ENCODE results near the gene GALP.
"Not testable (repeated sequence)": the region's sequence is repeated elsewhere in the genome, so short reads cannot be mapped to it uniquely, and the experiment has no call there.

GALP gene

GRCh38 chr19:56148096-56148495 is 27.7 kb upstream of the GALP start:
- DNase-seq (ENCODE audit: low spot score): no peak

GRCh38 chr19:56148955-56149655 is 26.7 kb upstream of the GALP start:
- not testable (repeated sequence) for DNase-seq (ENCODE audit: low spot score)

- no peak for DNase-seq (ENCODE audit: low spot score)
Measured at GRCh38 chr19:56149656-56150038, 26.2 kb upstream of the GALP start.

DNA sequence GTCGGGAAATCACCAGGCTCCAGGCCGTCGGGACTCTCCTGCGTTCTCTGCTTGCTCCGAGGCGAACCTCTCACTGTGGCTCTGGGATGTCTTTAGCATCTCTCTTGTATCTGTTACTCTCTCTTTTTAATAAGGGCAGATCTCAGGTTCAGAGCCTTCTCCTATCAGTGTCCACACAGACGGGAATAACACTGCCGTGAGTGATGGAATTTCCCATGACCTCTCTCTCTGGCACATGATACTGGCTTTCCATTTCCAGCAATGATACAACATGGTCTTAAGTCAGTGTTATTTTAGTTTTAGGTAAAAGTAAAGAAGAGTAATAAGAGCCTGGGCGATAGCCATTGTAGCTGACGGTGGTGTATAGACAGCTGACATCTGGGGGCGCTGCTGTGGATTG is 25.4 kb upstream of the GALP start:
- DNase-seq (ENCODE audit: low spot score): no peak

DNA sequence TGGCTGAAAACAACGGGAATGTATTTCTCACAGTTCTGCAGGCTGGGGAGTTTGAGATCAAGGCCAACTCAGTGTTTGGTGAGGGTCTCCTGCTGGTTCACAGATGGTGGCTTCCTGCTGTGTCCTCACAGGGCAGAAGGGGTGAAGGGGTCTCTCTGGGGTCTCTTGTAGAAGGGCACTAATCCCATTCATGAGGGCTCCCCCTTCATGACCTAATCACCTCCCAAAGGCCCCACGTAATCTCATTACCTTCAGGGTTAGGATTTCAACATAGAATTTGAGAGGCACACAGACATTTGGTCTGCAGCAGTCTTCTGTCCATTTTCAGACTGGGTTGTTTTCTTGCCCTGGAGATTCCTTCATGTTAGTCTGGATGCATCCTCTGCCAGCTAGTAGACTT is 23.2 kb upstream of the GALP start:
- DNase-seq (ENCODE audit: low spot score): no peak

- DNase-seq (ENCODE audit: low spot score): no peak
Measured at GRCh38 chr19:56153507-56153906, 22.3 kb upstream of the GALP start.

DNA sequence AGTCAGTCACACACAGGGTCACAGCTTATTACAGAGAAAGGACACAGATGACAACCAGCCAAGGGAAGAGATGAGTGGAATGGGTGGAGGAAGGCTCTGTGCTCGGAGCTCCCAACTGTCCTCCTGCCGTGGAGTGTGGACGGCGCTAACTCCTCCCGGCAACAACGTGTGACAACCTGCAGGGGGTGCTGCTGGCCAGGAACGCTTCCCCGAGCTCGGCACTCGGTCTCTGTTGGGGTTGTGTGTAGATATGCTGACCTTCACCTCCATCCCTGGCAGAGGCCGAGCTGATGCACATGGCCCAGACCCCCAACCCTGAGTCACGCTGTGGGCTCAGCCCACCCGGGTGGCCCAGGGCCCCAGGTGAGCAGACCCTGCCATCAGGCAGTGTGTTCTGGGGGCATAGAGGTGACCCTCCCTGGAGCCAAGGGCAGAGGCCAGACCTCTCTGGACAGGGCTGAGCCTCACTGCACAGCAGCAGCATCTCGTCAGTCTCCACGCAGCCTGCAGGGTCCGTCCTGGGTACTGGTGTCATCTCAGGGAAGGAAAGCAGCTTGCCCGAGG is 20.6 kb upstream of the GALP start:
- no peak for DNase-seq (ENCODE audit: low spot score)

- no peak for DNase-seq (ENCODE audit: low spot score)
Measured at GRCh38 chr19:56156768-56157167, 19.0 kb upstream of the GALP start.

DNA sequence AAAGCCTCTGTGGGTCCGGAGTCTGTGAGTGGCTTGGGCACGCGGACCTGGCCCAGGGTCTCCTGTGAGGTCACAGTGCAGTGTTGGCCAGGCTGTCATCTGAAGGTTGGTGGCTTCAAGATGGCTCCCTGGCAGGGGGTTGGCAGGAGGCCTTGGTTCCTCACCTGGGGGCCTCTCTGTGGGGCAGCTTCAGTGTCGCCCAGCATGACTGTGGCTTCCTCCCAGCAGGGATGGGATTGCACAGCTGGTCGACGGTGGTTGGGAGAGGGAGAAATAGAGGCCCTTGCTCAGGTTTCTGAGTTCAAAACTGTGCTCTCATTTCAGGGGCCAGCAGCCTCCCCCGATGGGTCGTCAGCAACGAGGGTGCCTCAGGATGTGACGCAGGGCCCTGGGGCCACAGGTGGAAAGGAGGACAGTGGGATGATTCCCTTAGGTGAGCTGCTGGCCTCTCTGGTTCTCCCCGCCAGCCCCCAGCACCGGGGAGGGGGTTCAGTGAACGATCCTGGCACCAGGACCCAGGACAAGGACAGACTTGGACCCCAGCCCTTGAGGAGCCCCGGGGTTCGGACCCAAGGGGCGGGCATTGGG is 17.5 kb upstream of the GALP start:
- DNase-seq (ENCODE audit: low spot score): no peak

DNA sequence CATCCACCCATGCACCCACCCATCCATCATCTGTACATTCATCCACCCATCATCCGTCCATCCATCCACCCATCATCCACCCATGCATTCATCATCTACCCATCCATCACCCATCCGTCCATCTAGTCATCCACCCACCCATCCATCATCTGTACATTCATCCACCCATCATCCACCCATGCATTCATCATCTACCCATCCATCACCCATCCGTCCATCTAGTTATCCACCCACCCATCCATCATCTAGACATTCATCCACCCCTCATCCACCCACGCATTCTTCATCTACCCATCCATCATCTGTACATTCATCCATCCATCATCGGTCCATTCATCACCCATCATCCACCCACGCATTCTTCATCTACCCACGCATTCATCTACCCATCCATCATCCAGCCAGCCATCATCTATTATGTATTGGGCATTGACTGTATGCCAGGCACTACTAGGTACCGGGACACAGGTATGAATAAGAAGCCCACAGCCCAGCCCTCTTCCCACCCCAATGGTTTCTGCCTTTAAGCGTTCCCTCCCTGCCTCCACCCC is 16.7 kb upstream of the GALP start:
- no peak for DNase-seq (ENCODE audit: low spot score)

DNA sequence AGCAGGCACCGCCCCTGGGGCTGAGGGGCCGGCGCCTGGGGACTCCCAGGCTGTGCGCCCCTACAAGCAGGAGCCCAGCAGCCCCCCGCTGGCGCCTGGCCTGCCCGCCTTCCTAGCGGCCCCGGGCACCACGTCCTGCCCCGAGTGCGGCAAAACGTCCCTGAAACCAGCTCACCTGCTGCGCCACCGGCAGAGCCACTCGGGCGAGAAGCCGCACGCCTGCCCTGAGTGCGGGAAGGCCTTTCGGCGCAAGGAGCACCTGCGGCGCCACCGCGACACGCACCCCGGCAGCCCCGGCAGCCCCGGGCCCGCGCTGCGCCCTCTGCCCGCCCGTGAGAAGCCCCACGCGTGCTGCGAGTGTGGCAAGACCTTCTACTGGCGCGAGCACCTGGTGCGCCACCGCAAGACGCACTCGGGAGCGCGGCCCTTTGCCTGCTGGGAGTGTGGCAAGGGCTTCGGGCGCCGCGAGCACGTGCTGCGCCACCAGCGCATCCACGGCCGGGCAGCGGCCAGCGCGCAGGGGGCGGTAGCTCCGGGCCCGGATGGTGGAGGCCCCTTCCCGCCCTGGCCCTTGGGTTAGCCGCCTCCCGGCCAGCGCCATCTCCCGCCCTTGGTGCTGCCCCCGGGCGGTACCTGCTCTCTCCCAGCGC is 16.1 kb upstream of the GALP start:
- no peak for DNase-seq (ENCODE audit: low spot score)

DNA sequence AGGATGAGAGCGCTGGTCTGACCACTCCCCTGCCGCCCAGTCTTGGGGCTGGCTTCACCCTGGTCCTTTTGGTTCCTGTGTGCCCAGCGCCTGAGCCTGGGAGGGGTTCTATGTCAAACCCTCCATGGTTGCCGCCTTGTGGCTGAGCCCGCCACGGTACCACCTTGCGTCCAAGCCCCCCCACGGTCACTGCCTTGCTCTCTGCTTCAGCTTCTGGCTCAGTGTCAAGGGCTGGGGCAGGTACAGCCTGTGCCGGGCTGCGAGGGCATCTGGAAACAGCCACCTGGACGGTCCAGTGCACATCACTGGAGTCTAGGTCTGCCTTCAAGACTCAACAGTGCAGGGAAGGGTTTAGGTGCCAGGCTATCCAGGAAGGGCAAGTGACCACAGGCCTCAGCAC is 14.3 kb upstream of the GALP start:
- DNase-seq (ENCODE audit: low spot score): no peak

DNA sequence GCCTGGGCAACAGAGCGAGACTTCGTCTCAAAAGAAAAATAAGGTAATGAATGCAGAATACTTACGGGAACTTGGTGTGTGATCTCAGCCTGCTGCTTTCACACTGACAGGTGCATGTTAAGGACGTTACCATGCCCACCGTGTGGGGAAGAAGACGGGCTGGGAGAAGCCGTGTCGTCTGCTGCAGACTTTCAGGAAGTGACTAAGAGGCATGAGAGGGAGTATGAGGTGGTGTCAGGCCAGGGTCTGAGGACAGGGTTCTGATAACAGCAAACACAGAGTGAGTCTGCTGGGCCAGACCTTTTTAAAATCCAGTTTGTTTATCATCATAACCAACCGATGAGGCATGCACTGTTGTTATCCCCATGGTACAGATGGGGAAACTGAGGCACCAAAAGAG is 13.6 kb upstream of the GALP start:
- no peak for DNase-seq (ENCODE audit: low spot score)

GRCh38 chr19:56163097-56163496 is 12.7 kb upstream of the GALP start:
- DNase-seq (ENCODE audit: low spot score): no peak

DNA sequence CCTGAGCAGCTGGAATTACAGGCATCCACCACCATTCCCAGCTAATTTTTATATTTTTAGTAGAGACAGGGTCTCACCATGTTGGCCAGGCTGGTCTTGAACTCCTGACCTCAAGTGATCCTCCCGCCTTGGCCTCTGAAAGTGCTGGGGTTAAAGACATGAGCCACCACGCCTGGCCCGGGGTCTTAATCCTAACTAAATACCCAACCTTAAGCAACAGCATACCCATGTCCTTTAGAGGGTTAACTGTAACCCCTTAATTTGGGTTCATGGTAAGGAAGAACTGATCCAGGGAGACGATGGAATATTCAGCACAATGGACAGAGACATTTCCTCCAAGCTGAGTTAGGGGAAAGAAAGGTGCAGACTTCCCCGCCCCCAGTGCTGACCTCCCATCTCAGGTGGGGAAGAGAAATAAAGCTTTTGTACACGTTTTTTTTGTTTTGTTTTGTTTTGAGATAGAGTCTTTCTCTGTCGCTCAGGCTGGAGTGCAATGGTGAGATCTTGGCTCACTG is 8.7 kb upstream of the GALP start:
- DNase-seq (ENCODE audit: low spot score): no peak

GRCh38 chr19:56170261-56170660 is 5.5 kb upstream of the GALP start:
- no peak for DNase-seq (ENCODE audit: low spot score)

DNA sequence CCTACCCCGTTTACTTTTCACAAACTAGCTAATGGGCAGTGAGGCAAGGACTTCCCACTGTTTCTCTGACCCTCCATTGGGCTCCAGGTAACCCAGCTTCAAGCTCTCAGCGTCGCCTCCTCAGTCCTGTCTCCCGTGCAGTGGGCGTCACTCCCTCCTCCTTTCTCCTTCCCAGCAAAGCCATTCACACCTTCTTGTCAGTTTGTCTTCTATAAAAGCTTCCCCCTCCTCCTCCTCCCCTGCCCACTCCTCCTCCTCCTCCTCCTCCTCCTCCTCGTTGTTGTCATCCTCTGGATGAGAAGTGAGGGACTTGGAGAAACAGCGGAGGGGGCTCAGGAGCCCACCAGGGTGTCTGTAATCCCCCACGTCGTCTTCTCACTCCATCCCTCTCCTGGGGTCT is 1.7 kb upstream of the GALP start:
- no peak for DNase-seq (ENCODE audit: low spot score)

DNA sequence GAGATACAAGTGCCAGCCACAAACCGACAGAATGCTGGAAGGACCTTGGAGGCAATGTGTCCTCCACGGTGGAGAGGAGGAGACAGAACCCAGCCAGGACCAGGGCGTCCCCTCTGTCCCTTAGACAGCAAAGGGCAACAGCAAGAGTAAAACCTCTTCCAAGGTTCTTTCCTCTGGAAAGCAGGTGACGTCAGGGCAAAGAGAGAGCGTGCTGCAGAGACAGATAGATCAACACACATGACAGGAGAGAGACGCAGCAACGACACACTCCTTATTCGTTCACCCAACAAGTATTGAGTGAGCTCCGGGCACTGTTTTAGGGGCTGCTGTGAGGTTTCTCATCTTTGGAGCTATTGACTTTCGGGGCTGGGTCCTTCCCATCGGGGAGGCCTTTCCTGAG is 1.3 kb upstream of the GALP start:
- DNase-seq (ENCODE audit: low spot score): no peak

DNA sequence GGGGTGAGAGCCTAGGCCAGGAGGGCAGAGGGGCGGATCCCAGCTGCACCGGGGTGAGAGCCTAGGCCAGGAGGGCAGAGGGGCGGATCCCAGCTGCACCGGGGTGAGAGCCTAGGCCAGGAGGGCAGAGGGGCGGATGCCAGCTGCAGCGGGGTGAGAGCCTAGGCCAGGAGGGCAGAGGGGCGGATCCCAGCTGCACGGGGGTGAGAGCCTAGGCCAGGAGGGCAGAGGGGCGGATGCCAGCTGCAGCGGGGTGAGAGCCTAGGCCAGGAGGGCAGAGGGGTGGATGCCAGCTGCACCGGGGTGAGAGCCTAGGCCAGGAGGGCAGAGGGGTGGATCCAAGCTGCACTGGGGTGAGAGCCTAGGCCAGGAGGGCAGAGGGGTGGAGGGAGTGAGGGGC is 502 bp downstream of the GALP start:
- DNase-seq (ENCODE audit: low spot score): not testable (repeated sequence)

GRCh38 chr19:56176881-56177280 is 1.1 kb downstream of the GALP start:
- DNase-seq (ENCODE audit: low spot score): no peak

- DNase-seq (ENCODE audit: low spot score): no peak
Measured at GRCh38 chr19:56177564-56178243, 1.9 kb downstream of the GALP start.

- DNase-seq (ENCODE audit: low spot score): no peak
Measured at GRCh38 chr19:56189785-56190184, 14.0 kb downstream of the GALP start.
